Left lobe of liver (tissue), 2 donors: ENCODE measurements around the gene C1orf159. TPM values are rescaled to one million over a fixed set of nuclear protein-coding genes. Genes with fewer than 3 reads are reported as not detected.

Source experiments
- ATAC-seq: fragments of 200-7000 bp; cut with Tn5 transposase; one replicate; pipeline ENCODE4 v1.9.1; 2020; ENCODE audit warnings: mild to moderate bottlenecking, moderate library complexity
- DNase-seq: peaks from one replicate; pipeline ENCODE4 v3.0.0-alpha.2; 2020; ENCODE audit warnings: low spot score
- total RNA-seq: library from RNA; stranded (reverse); gene quantifications from one replicate; pipeline ENCODE4 v1.2.1, GENCODE V29; 2021
- donor health status: DM: no; HTN: no; CAD: no; lungs with moderate emphysema.
- donor health status: DM: no; HTN: yes; CAD: no.

Gene C1orf159
- total RNA-seq, 1 donor from 2014 or later, result 8.4 TPM

- ATAC-seq (no peak), DNase-seq (no peak)
Measured at GRCh38 chr1:1043921-1044320, 72.0 kb downstream of the C1orf159 start.

- no peak for DNase-seq
- ATAC-seq, result no peak
Measured at GRCh38 chr1:1043411-1043810, 72.5 kb downstream of the C1orf159 start.

GRCh38 chr1:1042835-1043234 lies 73.1 kb downstream of the C1orf159 start:
- ATAC-seq, result no peak
- no peak for DNase-seq

GRCh38 chr1:1041873-1042272 lies 74.0 kb downstream of the C1orf159 start:
- ATAC-seq, result no peak
- no peak for DNase-seq

GRCh38 chr1:1041092-1041523 lies 74.8 kb downstream of the C1orf159 start:
- ATAC-seq (no peak), DNase-seq (no peak)

- ATAC-seq (peak; percentile 85), DNase-seq (peak; percentile 68)
Measured at GRCh38 chr1:1040004-1040991, 75.6 kb downstream of the C1orf159 start.

- DNase-seq (no peak), ATAC-seq (no peak)
Measured at GRCh38 chr1:1039145-1039910, 76.6 kb downstream of the C1orf159 start.

GRCh38 chr1:1038694-1039093 lies 77.2 kb downstream of the C1orf159 start:
- ATAC-seq (no peak), DNase-seq (no peak)

GRCh38 chr1:1037366-1038327 lies 78.2 kb downstream of the C1orf159 start:
- ATAC-seq (peak; percentile 36), DNase-seq (no peak)

- no peak for DNase-seq
- ATAC-seq, result no peak
Measured at GRCh38 chr1:1035291-1035943, 80.5 kb downstream of the C1orf159 start.

- no peak for DNase-seq
- ATAC-seq, result no peak
Measured at GRCh38 chr1:1034439-1034781, 81.5 kb downstream of the C1orf159 start.

- ATAC-seq, result no peak
- DNase-seq, result no peak
Measured at GRCh38 chr1:1033731-1034438, 82.0 kb downstream of the C1orf159 start.

- DNase-seq (peak; percentile 66), ATAC-seq (peak; percentile 75)
Measured at GRCh38 chr1:1033009-1033587, 82.8 kb downstream of the C1orf159 start.

GRCh38 chr1:1032424-1032823 lies 83.5 kb downstream of the C1orf159 start:
- no peak for DNase-seq
- peak; percentile 70 for ATAC-seq

Other genes starting within 250 kb of the C1orf159 start
- 4.9 TPM for gene SAMD11, start 192.2 kb downstream of the C1orf159 start, total RNA-seq
- gene NOC2L, start 156.8 kb downstream of the C1orf159 start, total RNA-seq, result 32.5 TPM
- gene KLHL17, start 155.5 kb downstream of the C1orf159 start, total RNA-seq, result 7.3 TPM
- 0.28 TPM for gene PLEKHN1, start 149.6 kb downstream of the C1orf159 start, total RNA-seq
- gene PERM1, start 134.0 kb downstream of the C1orf159 start, total RNA-seq, result 0.83 TPM
- gene HES4, start 116.0 kb downstream of the C1orf159 start, total RNA-seq, result 3.9 TPM
- 26.3 TPM for gene ISG15, start 102.6 kb downstream of the C1orf159 start, total RNA-seq
- gene AGRN, start 96.0 kb downstream of the C1orf159 start, total RNA-seq, result 39.3 TPM
- not detected for gene RNF223, start 41.8 kb downstream of the C1orf159 start, total RNA-seq
- gene TTLL10, start 57.8 kb upstream of the C1orf159 start, total RNA-seq, result not detected
- not detected for gene TNFRSF18, start 90.5 kb upstream of the C1orf159 start, total RNA-seq
- gene TNFRSF4, start 98.1 kb upstream of the C1orf159 start, total RNA-seq, result 0.38 TPM
- gene SDF4, start 115.9 kb upstream of the C1orf159 start, total RNA-seq, result 166 TPM
- 9.3 TPM for gene B3GALT6, start 116.1 kb upstream of the C1orf159 start, total RNA-seq
- 3.5 TPM for gene C1QTNF12, start 130.6 kb upstream of the C1orf159 start, total RNA-seq
- 27.6 TPM for gene UBE2J2, start 157.8 kb upstream of the C1orf159 start, total RNA-seq
- 5.7 TPM for gene SCNN1D, start 164.3 kb upstream of the C1orf159 start, total RNA-seq
- gene ACAP3, start 191.8 kb upstream of the C1orf159 start, total RNA-seq, result 31.9 TPM
- gene PUSL1, start 192.5 kb upstream of the C1orf159 start, total RNA-seq, result 8.4 TPM
- gene INTS11, start 208.6 kb upstream of the C1orf159 start, total RNA-seq, result 42.4 TPM
- 40.0 TPM for gene CPTP, start 208.7 kb upstream of the C1orf159 start, total RNA-seq
- gene TAS1R3, start 215.2 kb upstream of the C1orf159 start, total RNA-seq, result 0.30 TPM
- 50.4 TPM for gene DVL1, start 233.3 kb upstream of the C1orf159 start, total RNA-seq
- 4.5 TPM for gene MXRA8, start 242.5 kb upstream of the C1orf159 start, total RNA-seq